Astrocyte of the spinal cord (primary cell): Measurements from ENCODE around the gene THRAP3.

Experiments used
- DNase-seq: peaks from one replicate; pipeline ENCODE4 v3.0.0; 2011; ENCODE audit warnings: low read depth, low spot score
- H3K4me3 ChIP-seq: 2 replicates; pipeline ENCODE4 v1.5.1; 2011; ENCODE audit warnings: low read depth, mild to moderate bottlenecking, low read length, moderate library complexity
- CTCF ChIP-seq: IDR thresholded peaks from 2 replicates; pipeline ENCODE4 v1.5.1; 2012; ENCODE audit warnings: low read depth, mild to moderate bottlenecking, low read length, inconsistent platforms
- in situ Hi-C: cut with HindIII; loops from 2 replicates; pipeline ENCODE4 v1.10.0; 2017; ENCODE audit warnings: low sequenced_read_pairs

THRAP3 gene

GRCh38 chr1:36350659-36351226 is 126.5 kb downstream of the THRAP3 start:
- TF ChIP-seq CTCF: no peak
- DNase-seq: peak; percentile 83
- in situ Hi-C loops: no loop called here
- no peak overlapping the region for H3K4me3 ChIP-seq

GRCh38 chr1:36351227-36351977 is 127.2 kb downstream of the THRAP3 start:
- peak; percentile 20 for TF ChIP-seq CTCF
- no peak overlapping the region for H3K4me3 ChIP-seq
- peak; percentile 87 for DNase-seq
- in situ Hi-C loops: no loop called here

- peak; percentile 27 for TF ChIP-seq CTCF
- DNase-seq: peak; percentile 15
- in situ Hi-C loops: no loop called here
- H3K4me3 ChIP-seq: no peak overlapping the region
These were observed 128.1 kb downstream of the THRAP3 start for GRCh38 chr1:36352125-36352909.

- H3K4me3 ChIP-seq: no peak overlapping the region
- DNase-seq: peak; percentile 79
- in situ Hi-C loops: no loop called here
- no peak for TF ChIP-seq CTCF
These were observed 129.0 kb downstream of the THRAP3 start for GRCh38 chr1:36352910-36353878.

- in situ Hi-C loops: no loop called here
- no peak overlapping the region for H3K4me3 ChIP-seq
- no peak for DNase-seq
- TF ChIP-seq CTCF: no peak
These were observed 130.2 kb downstream of the THRAP3 start for GRCh38 chr1:36354486-36354885.
